Endothelial cell of umbilical vein (primary cell): ENCODE results near the gene ALKBH6. TPM values are rescaled to one million over a fixed set of nuclear protein-coding genes. Genes with fewer than 3 reads are reported as not detected.

ENCODE experiments used
- BruUV-seq: library from RNA; stranded (reverse); fragments of 400-500 nt; replicated peaks from 2 replicates; lab custom pipeline; 2021; lab: Mats Ljungman, UMichigan
- CTCF ChIA-PET: fragments of 300-600, 350-600 bp; sonication (Branson Sonifier 250); formaldehyde crosslinking; loops from one replicate; lab custom pipeline; 2021; ENCODE audit warnings: antibody characterized with exemption, inconsistent platforms; lab: Charles Lee
- POLR2A ChIA-PET: fragments of 300-600, 350-600 bp; sonication (Branson Sonifier 250); formaldehyde crosslinking; loops from one replicate; lab custom pipeline; 2021; ENCODE audit warnings: antibody characterized with exemption, inconsistent platforms; lab: Charles Lee
- DNase-seq: peaks from one replicate; pipeline ENCODE4 v3.0.0-alpha.2; 2011; ENCODE audit warnings: low read depth, low spot score
- FAIRE-seq: peaks from 2 replicates; lab custom pipeline; 2011; peaks lifted over from hg19 to GRCh38; lab: Jason Lieb, UNC
- H2AFZ ChIP-seq: 2 replicates; pipeline ENCODE4 v1.6.0; 2012; ENCODE audit warnings: low read depth, low read length, control low read depth, inconsistent platforms
- H3K27ac ChIP-seq: 2 replicates; pipeline ENCODE4 v1.5.1; 2011; ENCODE audit warnings: low read depth, mild to moderate bottlenecking, control low read depth, low read length, moderate library complexity; ENCODE audit not compliant: insufficient read depth
- H3K27me3 ChIP-seq, 2 experiments: 2 replicates each; pipeline versions ENCODE4 v1.6.0 to v1.6.1; 2011; ENCODE audit warnings: low read length in 2 of 2, mixed read lengths in 1 of 2; ENCODE audit not compliant: control insufficient read depth in 2 of 2, insufficient read depth in 2 of 2
- H3K36me3 ChIP-seq, 2 experiments: 2 replicates in 1 of 2; 3 replicates in 1 of 2; pipeline ENCODE4 v1.5.1; 2011; ENCODE audit warnings: low read length in 2 of 2, mild to moderate bottlenecking in 1 of 2, moderate library complexity in 1 of 2; ENCODE audit not compliant: control insufficient read depth in 2 of 2, insufficient read depth in 2 of 2; ENCODE audit errors: extremely low read depth in 1 of 2
- H3K4me1 ChIP-seq: 3 replicates; pipeline ENCODE4 v1.5.1; 2011; ENCODE audit warnings: mild to moderate bottlenecking, low read length; ENCODE audit not compliant: control insufficient read depth, insufficient read depth; ENCODE audit errors: extremely low read depth
- H3K4me2 ChIP-seq: 2 replicates; pipeline ENCODE4 v1.6.1; 2011; ENCODE audit warnings: low read length, control low read depth, mixed read lengths; ENCODE audit not compliant: insufficient read depth
- H3K4me3 ChIP-seq, 3 experiments: fragments of 200-600 bp in 1 of 3; sonication (generic), shearing (Covaris generic) in 1 of 3; replicated peaks in 1 of 3; 2 replicates each; pipeline ENCODE4 v1.5.1; 2011 to 2016; ENCODE audit warnings: control low read depth in 3 of 3, low read length in 3 of 3, mild to moderate bottlenecking in 2 of 3, inconsistent platforms in 1 of 3, low read depth in 1 of 3, moderate library complexity in 1 of 3; ENCODE audit not compliant: insufficient read depth in 1 of 3
- H3K79me2 ChIP-seq: 2 replicates; pipeline ENCODE4 v1.6.0; 2012; ENCODE audit warnings: low read length, inconsistent platforms; ENCODE audit not compliant: control insufficient read depth, insufficient read depth
- H3K9ac ChIP-seq: replicated peaks from 2 replicates; pipeline ENCODE3; 2011; ENCODE audit warnings: low read length, control low read depth; ENCODE audit not compliant: insufficient read depth; ENCODE audit errors: extremely low read depth
- H3K9me1 ChIP-seq: replicated peaks from 3 replicates; pipeline ENCODE4 v1.6.0; 2011; ENCODE audit warnings: mild to moderate bottlenecking, low read length; ENCODE audit not compliant: control insufficient read depth, insufficient read depth; ENCODE audit errors: extremely low read depth
- H3K9me3 ChIP-seq: replicated peaks from 2 replicates; pipeline ENCODE4 v1.5.1; 2012; ENCODE audit warnings: low read length, inconsistent platforms; ENCODE audit not compliant: control insufficient read depth, insufficient read depth
- H4K20me1 ChIP-seq: replicated peaks from 2 replicates; pipeline ENCODE3; 2011; ENCODE audit warnings: mild to moderate bottlenecking, low read length; ENCODE audit not compliant: control insufficient read depth, insufficient read depth; ENCODE audit errors: extremely low read depth
- CTCF ChIP-seq, 2 donors: IDR thresholded peaks; 1 replicate in 1 of 2; 2 replicates in 1 of 2; pipeline ENCODE4 v1.5.1; 2011; ENCODE audit warnings: low read length in 2 of 2, mild to moderate bottlenecking in 2 of 2, moderate library complexity in 2 of 2, control low read depth in 1 of 2, inconsistent platforms in 1 of 2, low read depth in 1 of 2; ENCODE audit not compliant: insufficient read depth in 1 of 2; ENCODE audit errors: extremely low read depth in 1 of 2
- EZH2 ChIP-seq: IDR thresholded peaks from 2 replicates; pipeline ENCODE4 v1.6.1; 2012; ENCODE audit warnings: borderline replicate concordance, low read depth, mild to moderate bottlenecking, moderate library complexity, low read length, inconsistent platforms; ENCODE audit not compliant: severe bottlenecking
- FOS ChIP-seq: IDR thresholded peaks from 2 replicates; pipeline ENCODE4 v1.6.1; 2011; ENCODE audit warnings: mild to moderate bottlenecking, low read length, moderate library complexity, borderline replicate concordance; ENCODE audit not compliant: insufficient read depth
- GATA2 ChIP-seq: IDR thresholded peaks from 2 replicates; pipeline ENCODE4 v1.7.0; 2011; ENCODE audit warnings: low read depth, mild to moderate bottlenecking, moderate library complexity, mixed read lengths, low read length; ENCODE audit not compliant: insufficient read length, insufficient read depth
- JUN ChIP-seq: IDR thresholded peaks from 2 replicates; pipeline ENCODE4 v1.6.1; 2011; ENCODE audit warnings: borderline replicate concordance, low read depth; ENCODE audit not compliant: insufficient read length, insufficient read depth
- MAX ChIP-seq: IDR thresholded peaks from 2 replicates; pipeline ENCODE4 v1.6.1; 2011; ENCODE audit not compliant: insufficient read depth, insufficient read length
- MYC ChIP-seq: IDR thresholded peaks from one replicate; pipeline ENCODE4 v1.6.1; 2011; ENCODE audit warnings: mild to moderate bottlenecking, low read depth, low read length
- POLR2A ChIP-seq: IDR thresholded peaks from 2 replicates; pipeline ENCODE4 v1.6.1; 2012; ENCODE audit warnings: low read depth, mild to moderate bottlenecking, control low read depth, low read length
- POLR2AphosphoS5 ChIP-seq: IDR thresholded peaks from 2 replicates; pipeline ENCODE4 v1.6.1; 2012; ENCODE audit warnings: low read depth, mild to moderate bottlenecking, control low read depth, low read length, moderate library complexity; ENCODE audit not compliant: insufficient read depth
- dilution Hi-C: fragments of 300-500 bp; cut with MboI; formaldehyde crosslinking; loops from one replicate; pipeline ENCODE4 v1.15.0; 2019; ENCODE audit warnings: low sequenced_read_pairs; ENCODE audit not compliant: extremely low pct_ligation_motif_present
- intact Hi-C: fragments of 100-400 bp; cut with micrococcal nuclease; formaldehyde crosslinking; loops from one replicate; pipeline ENCODE4 v1.10.0; 2022
- polyA plus RNA-seq, 4 experiments: library from polyadenylated mRNA; depleted of rRNA in 3 of 4; stranded (reverse) in 3 of 4; unstranded in 1 of 4; fragments of >200 nt; gene quantifications; 2 replicates each; pipeline versions ENCODE4 v1.2.1 to v1.2.3, GENCODE V29; 2011 to 2012; ENCODE audit warnings: missing spikeins in 1 of 4
- total RNA-seq: library from RNA; stranded (reverse); gene quantifications from 2 replicates; pipeline ENCODE4 v1.2.3, GENCODE V29; 2021

Gene ALKBH6
- total and polyA plus RNA-seq, 2 donors (not counting 3 experiments of a cell fraction or from before 2014, with no cell fraction given) = 17.3 to 26.7 TPM

- no peaks in the 10 kb centered on the region for H3K9me3 ChIP-seq
- peak overlapping the region; percentile 34 for H3K4me2 ChIP-seq
- H3K36me3 ChIP-seq = no peaks in the 10 kb centered on the region
- no peak overlapping the region for H3K27ac ChIP-seq
- TF ChIP-seq POLR2AphosphoS5 (peak; percentile 55), POLR2A (peak; percentile 16), CTCF (IDR thresholded peaks at IDR 0.05; ENCODE audit: extremely low read depth in 1 of 2, insufficient read depth in 1 of 2, low read depth in 1 of 2, low read length in 2 of 2) (no peak)
- intact Hi-C loops (no loop called here), dilution Hi-C loops (no loop called here)
- H3K9ac ChIP-seq = no peak overlapping the region
- H3K4me3 ChIP-seq = peak overlapping the region in 1 of 3 experiments; percentile 20
- no peaks in the 10 kb centered on the region for H4K20me1 ChIP-seq
- ChIA-PET CTCF (interaction anchor here (0.9 to 2.0 kb wide), 2 partner anchors 12 to 119 kb away, joined by 3 to 4 read pairs; no protein-coding TSS in a partner anchor), POLR2A (interaction anchor here (0.6 kb wide), 1 partner anchor 77 kb away, joined by 3 read pairs; no protein-coding TSS in a partner anchor)
- no peaks in the 10 kb centered on the region for H3K27me3 ChIP-seq
- DNase-seq (peak; percentile 64), FAIRE-seq (peak; percentile 78)
- H3K79me2 ChIP-seq = no peaks in the 10 kb centered on the region
- no TSS peak for BruUV-seq
- peaks cover 9% of the 10 kb centered on the region for H3K4me1 ChIP-seq
- H3K9me1 ChIP-seq = no peaks in the 10 kb centered on the region
- peak overlapping the region; percentile 75 for H2AFZ ChIP-seq
These were observed 4.8 kb downstream of the ALKBH6 start for GRCh38 chr19:36009220-36009619.

GRCh38 chr19:36008336-36008978 is 5.6 kb downstream of the ALKBH6 start, which contains the start of gene SYNE4:
TSS of gene SYNE4 (minus strand) at chr19:36008813. CDS start at chr19:36008681, 132 bp downstream.
- BruUV-seq = no TSS peak
- DNase-seq (no peak), FAIRE-seq (no peak)
- H3K4me3 ChIP-seq = peak within 1 kb of the TSS in 1 of 3 experiments; percentile 20
- H3K9me1 ChIP-seq = no peaks in the 10 kb centered on the region
- ChIA-PET POLR2A (interaction anchor here (0.6 kb wide), 1 partner anchor 76 kb away, joined by 3 read pairs; no protein-coding TSS in a partner anchor), CTCF (interaction anchor here (0.9 to 2.0 kb wide), 2 partner anchors 11 to 120 kb away, joined by 3 to 4 read pairs; no protein-coding TSS in a partner anchor)
- no peak within 1 kb of the TSS for H3K9ac ChIP-seq
- no peaks in the 10 kb centered on the region for H3K79me2 ChIP-seq
- peak within 1 kb of the TSS; percentile 75 for H2AFZ ChIP-seq
- intact Hi-C loops (no loop called here), dilution Hi-C loops (no loop called here)
- peaks cover 8% of the 10 kb centered on the region for H3K4me1 ChIP-seq
- H3K27ac ChIP-seq = no peak within 1 kb of the TSS
- TF ChIP-seq FOS (no peak), MYC (no peak), MAX (no peak), CTCF (IDR thresholded peaks at IDR 0.05; ENCODE audit: extremely low read depth in 1 of 2, insufficient read depth in 1 of 2, low read depth in 1 of 2, low read length in 2 of 2) (no peak), EZH2 (no peak), GATA2 (no peak), POLR2AphosphoS5 (no peak), POLR2A (no peak), JUN (no peak)
- H3K4me2 ChIP-seq = peak within 1 kb of the TSS; percentile 34
- H4K20me1 ChIP-seq = no peaks in the 10 kb centered on the region
- H3K27me3 ChIP-seq = no peaks in the 10 kb centered on the region
- no peaks in the 10 kb centered on the region for H3K36me3 ChIP-seq
- H3K9me3 ChIP-seq = no peaks in the 10 kb centered on the region
